GM12878 (cell line): ENCODE measurements around the gene ABCG1. TPM values are rescaled to one million over a fixed set of nuclear protein-coding genes. Genes with fewer than 3 reads are reported as not detected.

Source experiments
- ATAC-seq: fragments of 200-7000 bp; cut with Tn5 transposase; 3 replicates; pipeline ENCODE4 v1.9.1; 2020; ENCODE audit warnings: mild to moderate bottlenecking, moderate library complexity
- BruUV-seq: library from RNA; stranded (reverse); fragments of 400-500 nt; replicated peaks from 2 replicates; lab custom pipeline; 2021; lab: Mats Ljungman, UMichigan
- CTCF ChIA-PET: fragments of 300-600 bp; sonication (Branson Sonifier 250); formaldehyde crosslinking; extraction: SDS; loops from one replicate; lab custom pipeline; 2021; ENCODE audit warnings: inconsistent platforms; lab: Yijun Ruan, JAX
- POLR2A ChIA-PET: fragments of 350-600 bp; formaldehyde crosslinking; extraction: SDS; loops from one replicate; lab custom pipeline; 2021; ENCODE audit warnings: inconsistent platforms; lab: Charles Lee
- RAD21 ChIA-PET: fragments of 300-600 bp; sonication (Branson Sonifier 250); formaldehyde crosslinking; loops from one replicate; lab custom pipeline; 2023; ENCODE audit warnings: antibody characterized with exemption; ENCODE audit not compliant: unreplicated experiment; lab: Charles Lee
- SMC1A ChIA-PET: fragments of 300-600 bp; sonication (Branson Sonifier 250); formaldehyde crosslinking; loops from one replicate; lab custom pipeline; 2023; ENCODE audit not compliant: unreplicated experiment, uncharacterized antibody; lab: Charles Lee
- DNase-seq: peaks from one replicate; pipeline ENCODE4 v3.0.0-alpha.2; 2011; ENCODE audit warnings: low read depth, low spot score
- FAIRE-seq: peaks from 3 replicates; lab custom pipeline; 2011; peaks lifted over from hg19 to GRCh38; lab: Jason Lieb, UNC
- H2AFZ ChIP-seq: 2 replicates; pipeline ENCODE4 v1.6.0; 2011; ENCODE audit warnings: low read depth, low read length, control low read depth; ENCODE audit not compliant: control insufficient read depth
- H3K27ac ChIP-seq: 2 replicates; pipeline ENCODE4 v1.5.1; 2011; ENCODE audit warnings: control low read depth; ENCODE audit not compliant: control insufficient read depth, insufficient read depth
- H3K27me3 ChIP-seq, 2 experiments: replicated peaks in 1 of 2; 2 replicates each; pipeline versions ENCODE4 v1.6.0 to v1.6.1; 2011; ENCODE audit warnings: low read length in 1 of 2; ENCODE audit not compliant: control insufficient read depth in 2 of 2, insufficient read depth in 2 of 2
- H3K36me3 ChIP-seq, 2 experiments: 2 replicates each; pipeline ENCODE4 v1.5.1; 2011; ENCODE audit warnings: low read length in 1 of 2; ENCODE audit not compliant: control insufficient read depth in 2 of 2, insufficient read depth in 2 of 2
- H3K4me1 ChIP-seq: 2 replicates; pipeline ENCODE4 v1.6.1; 2011; ENCODE audit warnings: mild to moderate bottlenecking, low read length, moderate library complexity, mixed read lengths; ENCODE audit not compliant: control insufficient read depth, insufficient read depth
- H3K4me2 ChIP-seq: 2 replicates; pipeline ENCODE4 v1.6.0; 2011; ENCODE audit warnings: control low read depth; ENCODE audit not compliant: control insufficient read depth, insufficient read depth
- H3K4me3 ChIP-seq: fragments of 200-600 bp; sonication (generic); 2 replicates; pipeline ENCODE4 v1.5.1; 2016
- H3K79me2 ChIP-seq: 2 replicates; pipeline ENCODE4 v1.6.0; 2011; ENCODE audit warnings: low read length; ENCODE audit not compliant: control insufficient read depth, insufficient read depth
- H3K9ac ChIP-seq: 2 replicates; pipeline ENCODE4 v1.8.0; 2011; ENCODE audit warnings: low read length, control low read depth, mixed read lengths; ENCODE audit not compliant: control insufficient read depth, insufficient read depth
- H3K9me3 ChIP-seq: replicated peaks from 3 replicates; pipeline ENCODE4 v1.5.1; 2011; ENCODE audit warnings: mild to moderate bottlenecking, low read length; ENCODE audit not compliant: control insufficient read depth, insufficient read depth
- H4K20me1 ChIP-seq: 2 replicates; pipeline ENCODE4 v1.6.0; 2011; ENCODE audit not compliant: control insufficient read depth, insufficient read depth
- ATF7 ChIP-seq: fragments of 450-650 bp; IDR thresholded peaks from 2 replicates; pipeline ENCODE4 v1.6.1; 2016; ENCODE audit warnings: low read depth, mild to moderate bottlenecking
- CEBPZ ChIP-seq: fragments of 150-350 bp; IDR thresholded peaks from 2 replicates; pipeline ENCODE4 v1.6.1; 2016; ENCODE audit warnings: low read depth, low read length
- CHD4 ChIP-seq: fragments of 200-600 bp; sonication (generic); IDR thresholded peaks from 2 replicates; pipeline ENCODE4 v1.6.1; 2016; ENCODE audit warnings: mild to moderate bottlenecking
- GABPA ChIP-seq: IDR thresholded peaks from 2 replicates; pipeline ENCODE4 v1.6.1; 2014; ENCODE audit warnings: antibody characterized with exemption, low read depth, mild to moderate bottlenecking, inconsistent platforms
- IRF4 ChIP-seq: IDR thresholded peaks from 2 replicates; pipeline ENCODE4 v1.6.1; 2011; ENCODE audit warnings: low read depth, low read length
- JUND ChIP-seq: IDR thresholded peaks from 2 replicates; pipeline ENCODE4 v1.6.1; 2012; ENCODE audit warnings: low read depth, mild to moderate bottlenecking, low read length, improper control_type of control experiment, moderate library complexity
- KDM1A ChIP-seq: fragments of 200-600 bp; sonication (generic); IDR thresholded peaks from 2 replicates; pipeline ENCODE4 v1.6.1; 2016; ENCODE audit warnings: borderline replicate concordance
- MEF2A ChIP-seq: IDR thresholded peaks from 2 replicates; pipeline ENCODE4 v1.6.1; 2011; ENCODE audit warnings: low read depth, mild to moderate bottlenecking, low read length, moderate library complexity; ENCODE audit not compliant: insufficient read depth
- MTA3 ChIP-seq: IDR thresholded peaks from 2 replicates; pipeline ENCODE4 v1.6.1; 2012; ENCODE audit warnings: low read length, inconsistent platforms, borderline replicate concordance
- NR2C2 ChIP-seq: IDR thresholded peaks from 2 replicates; pipeline ENCODE4 v1.6.1; 2011; ENCODE audit warnings: borderline replicate concordance, low read depth; ENCODE audit not compliant: control insufficient read depth, insufficient read length
- SPI1 ChIP-seq: IDR thresholded peaks from 2 replicates; pipeline ENCODE4 v1.6.1; 2011; ENCODE audit warnings: low read depth, mild to moderate bottlenecking, low read length, moderate library complexity, borderline replicate concordance; ENCODE audit not compliant: insufficient read depth
- TCF7 ChIP-seq: IDR thresholded peaks from 2 replicates; pipeline ENCODE4 v1.6.1; 2014; ENCODE audit warnings: antibody characterized with exemption, borderline replicate concordance
- WRNIP1 ChIP-seq: IDR thresholded peaks from 2 replicates; pipeline ENCODE4 v1.6.1; 2011; ENCODE audit warnings: low read depth, low read length, improper control_type of control experiment, borderline replicate concordance
- ZZZ3 ChIP-seq: IDR thresholded peaks from 2 replicates; pipeline ENCODE4 v1.6.1; 2011; ENCODE audit warnings: low read depth; ENCODE audit not compliant: control insufficient read depth, insufficient read length
- WGBS: methylation state at CpG from one replicate; pipeline ENCODE4 v1.1.6; 2016; ENCODE audit warnings: low lambda C conversion rate; ENCODE audit not compliant: insufficient replicate concordance, insufficient coverage; ENCODE audit errors: missing lambda C conversion rate; 5-methylcytosine and 5-hydroxymethylcytosine counted together
- in situ Hi-C: fragments of 300-500 bp; cut with MboI; formaldehyde crosslinking; loops from 9 replicates; pipeline ENCODE4 v1.14.3; 2018; ENCODE audit warnings: mixed read lengths
- intact Hi-C: fragments of 100-400 bp; cut with micrococcal nuclease; formaldehyde crosslinking; loops from one replicate; pipeline ENCODE4 v1.14.2; 2022; ENCODE audit not compliant: unreplicated experiment
- polyA plus RNA-seq, 11 experiments: library from polyadenylated mRNA; depleted of rRNA in 4 of 11; unstranded in 6 of 11; stranded (reverse) in 5 of 11; fragments of >200 nt; fragmentation: Nextera tagmentation in 4 of 11; fragmentation: Illumina TruSeq in 1 of 11; extraction: Ambion mirVana in 4 of 11; extraction: Trizol in 1 of 11; gene quantifications; 1 replicate in 1 of 11; 2 replicates in 10 of 11; pipeline versions ENCODE4 v1.2.1 to v1.2.3, GENCODE V29; 2011 to 2016; ENCODE audit warnings: inconsistent platforms in 2 of 11, missing spikeins in 2 of 11, low read depth in 1 of 11
- total RNA-seq, 4 experiments: library from RNA; depleted of rRNA in 3 of 4; stranded (reverse); fragments of >200 nt in 3 of 4; fragmentation: Illumina TruSeq in 1 of 4; extraction: Trizol in 1 of 4; gene quantifications; 2 replicates each; pipeline versions ENCODE4 v1.2.1 to v1.2.3, GENCODE V29; 2013 to 2021
- TF ChIP-seq, protein P1 (sequence below): fragments of 450-650 bp; conservative IDR thresholded peaks from 2 replicates; pipeline ENCODE4 v1.6.1; 2017; ENCODE audit warnings: mild to moderate bottlenecking, moderate library complexity
- TF ChIP-seq, protein P2 (sequence below): fragments of 450-650 bp; IDR thresholded peaks from 2 replicates; pipeline ENCODE4 v1.6.1; 2016; ENCODE audit warnings: mild to moderate bottlenecking

ABCG1 gene
- total and polyA plus RNA-seq, 10 of the 15 experiments (the other 5 are each of a cell fraction or from before 2014, with no cell fraction given), result 0.59 to 19.3 (median 5.7) TPM

- H4K20me1 ChIP-seq, result no peaks in the 10 kb centered on the region
- no TSS peak for BruUV-seq
- CTCF ChIA-PET, result interaction anchor here (0.6 to 2.3 kb wide), 3 partner anchors 69 to 103 kb away, joined by 3 to 10 read pairs (median 3); no protein-coding TSS in a partner anchor
- no peaks in the 10 kb centered on the region; the same call in 1 of the 3 replicates for H3K9me3 ChIP-seq
- peaks cover 6% of the 10 kb centered on the region for H3K4me1 ChIP-seq
- H3K4me3 ChIP-seq, result no peak overlapping the region
- H3K79me2 ChIP-seq, result no peaks in the 10 kb centered on the region
- no peak for ATAC-seq
- WGBS, result 79% methylated on average over 4 of the region's 4 CpGs
- no peak overlapping the region for H3K27ac ChIP-seq
- in situ Hi-C loops, result no loop called here
- no peak for FAIRE-seq
- SMC1A ChIA-PET, result interaction anchor here (0.7 to 2.0 kb wide), 4 partner anchors 9 to 38 kb away, joined by 3 to 8 read pairs (median 4); no protein-coding TSS in a partner anchor
- no peaks in the 10 kb centered on the region for H3K36me3 ChIP-seq
- H3K9ac ChIP-seq, result no peak overlapping the region
- no peak for DNase-seq
- no peak for TF ChIP-seq SPI1
- TF ChIP-seq TCF7, result no peak
- no peak for TF ChIP-seq ZZZ3
- no peak for TF ChIP-seq MEF2A
- TF ChIP-seq IRF4, result no peak
- TF ChIP-seq, protein P1, sequence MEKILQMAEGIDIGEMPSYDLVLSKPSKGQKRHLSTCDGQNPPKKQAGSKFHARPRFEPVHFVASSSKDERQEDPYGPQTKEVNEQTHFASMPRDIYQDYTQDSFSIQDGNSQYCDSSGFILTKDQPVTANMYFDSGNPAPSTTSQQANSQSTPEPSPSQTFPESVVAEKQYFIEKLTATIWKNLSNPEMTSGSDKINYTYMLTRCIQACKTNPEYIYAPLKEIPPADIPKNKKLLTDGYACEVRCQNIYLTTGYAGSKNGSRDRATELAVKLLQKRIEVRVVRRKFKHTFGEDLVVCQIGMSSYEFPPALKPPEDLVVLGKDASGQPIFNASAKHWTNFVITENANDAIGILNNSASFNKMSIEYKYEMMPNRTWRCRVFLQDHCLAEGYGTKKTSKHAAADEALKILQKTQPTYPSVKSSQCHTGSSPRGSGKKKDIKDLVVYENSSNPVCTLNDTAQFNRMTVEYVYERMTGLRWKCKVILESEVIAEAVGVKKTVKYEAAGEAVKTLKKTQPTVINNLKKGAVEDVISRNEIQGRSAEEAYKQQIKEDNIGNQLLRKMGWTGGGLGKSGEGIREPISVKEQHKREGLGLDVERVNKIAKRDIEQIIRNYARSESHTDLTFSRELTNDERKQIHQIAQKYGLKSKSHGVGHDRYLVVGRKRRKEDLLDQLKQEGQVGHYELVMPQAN, result no peak
- TF ChIP-seq GABPA, result no peak
- TF ChIP-seq NR2C2, result no peak
- TF ChIP-seq CEBPZ, result no peak
- no peak for TF ChIP-seq MTA3
- no peak for TF ChIP-seq KDM1A
- TF ChIP-seq ATF7, result no peak
- TF ChIP-seq CHD4, result no peak
- no peak for TF ChIP-seq JUND
- TF ChIP-seq, protein P2, sequence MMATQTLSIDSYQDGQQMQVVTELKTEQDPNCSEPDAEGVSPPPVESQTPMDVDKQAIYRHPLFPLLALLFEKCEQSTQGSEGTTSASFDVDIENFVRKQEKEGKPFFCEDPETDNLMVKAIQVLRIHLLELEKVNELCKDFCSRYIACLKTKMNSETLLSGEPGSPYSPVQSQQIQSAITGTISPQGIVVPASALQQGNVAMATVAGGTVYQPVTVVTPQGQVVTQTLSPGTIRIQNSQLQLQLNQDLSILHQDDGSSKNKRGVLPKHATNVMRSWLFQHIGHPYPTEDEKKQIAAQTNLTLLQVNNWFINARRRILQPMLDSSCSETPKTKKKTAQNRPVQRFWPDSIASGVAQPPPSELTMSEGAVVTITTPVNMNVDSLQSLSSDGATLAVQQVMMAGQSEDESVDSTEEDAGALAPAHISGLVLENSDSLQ, result no peak
- TF ChIP-seq WRNIP1, result no peak
- intact Hi-C loops, result no loop called here
- H3K27me3 ChIP-seq, result no peaks in the 10 kb centered on the region
- no peak overlapping the region for H2AFZ ChIP-seq
- H3K4me2 ChIP-seq, result no peak overlapping the region
- POLR2A ChIA-PET, result interaction anchor here (0.6 to 1.1 kb wide), 2 partner anchors 50 to 791 kb away, joined by 3 read pairs; no protein-coding TSS in a partner anchor
- RAD21 ChIA-PET, result no interaction called here
These were observed 36.1 kb upstream of the ABCG1 start for GRCh38 chr21:42182713-42183371.
